Common myeloid progenitor, CD34-positive (primary cell): ENCODE results near the gene TMCC3.
A peak's percentile ranks its signal among the peaks of the same experiment; 100 is the strongest.

Source experiments
- CTCF ChIA-PET: fragments of 350-600 bp; sonication (Branson Sonifier 250); formaldehyde crosslinking; loops from one replicate; lab custom pipeline; 2021; ENCODE audit warnings: antibody characterized with exemption; lab: Charles Lee
- POLR2A ChIA-PET: fragments of 350-600 bp; sonication (Branson Sonifier 250); formaldehyde crosslinking; loops from one replicate; lab custom pipeline; 2021; ENCODE audit warnings: antibody characterized with exemption; lab: Charles Lee
- DNase-seq, 3 donors: peaks; one replicate each; pipeline versions ENCODE4 v3.0.0 to v3.0.0-alpha.2; 2013
- H3K27ac ChIP-seq, 2 experiments: 1 replicate in 1 of 2; 2 replicates in 1 of 2; pipeline ENCODE4 v1.7.0; 2013; ENCODE audit warnings: inconsistent platforms in 2 of 2, low read length in 2 of 2, mild to moderate bottlenecking in 2 of 2, low read depth in 1 of 2, moderate library complexity in 1 of 2; ENCODE audit not compliant: severe bottlenecking in 2 of 2, insufficient read depth in 1 of 2, poor library complexity in 1 of 2
- H3K27me3 ChIP-seq, 5 experiments: replicated peaks in 2 of 5; 1 replicate in 3 of 5; 2 replicates in 2 of 5; pipeline versions ENCODE4 v1.6.1 to v1.7.0; 2013; ENCODE audit warnings: low read length in 4 of 5, mild to moderate bottlenecking in 2 of 5, moderate library complexity in 2 of 5, inconsistent platforms in 1 of 5; ENCODE audit not compliant: insufficient read depth in 5 of 5, control insufficient read depth in 4 of 5
- H3K36me3 ChIP-seq, 4 experiments: 1 replicate in 2 of 4; 2 replicates in 2 of 4; pipeline versions ENCODE4 v1.6.1 to v1.7.0; 2013; ENCODE audit warnings: low read length in 3 of 4, control low read depth in 1 of 4, mild to moderate bottlenecking in 1 of 4; ENCODE audit not compliant: control insufficient read depth in 4 of 4, insufficient read depth in 4 of 4
- H3K4me1 ChIP-seq, 4 experiments: 1 replicate in 3 of 4; 2 replicates in 1 of 4; pipeline versions ENCODE4 v1.6.1 to v1.7.1; 2013; ENCODE audit warnings: low read length in 3 of 4, mild to moderate bottlenecking in 3 of 4, control low read depth in 1 of 4, inconsistent platforms in 1 of 4, moderate library complexity in 1 of 4; ENCODE audit not compliant: control insufficient read depth in 4 of 4, insufficient read depth in 4 of 4; ENCODE audit errors: control extremely low read depth in 1 of 4
- H3K4me3 ChIP-seq, 7 experiments: 1 replicate in 4 of 7; 2 replicates in 3 of 7; pipeline versions ENCODE4 v1.5.1 to v1.7.0; 2013; ENCODE audit warnings: mild to moderate bottlenecking in 7 of 7, low read length in 6 of 7, moderate library complexity in 6 of 7, inconsistent platforms in 2 of 7, low read depth in 2 of 7, control low read depth in 1 of 7; ENCODE audit not compliant: insufficient read depth in 4 of 7, control insufficient read depth in 1 of 7; ENCODE audit errors: extremely low read depth in 1 of 7
- H3K9me3 ChIP-seq, 5 experiments: 1 replicate in 4 of 5; 2 replicates in 1 of 5; pipeline versions ENCODE4 v1.6.1 to v1.7.1; 2013; ENCODE audit warnings: low read length in 4 of 5, mild to moderate bottlenecking in 2 of 5, inconsistent platforms in 1 of 5, low read depth in 1 of 5, moderate library complexity in 1 of 5; ENCODE audit not compliant: control insufficient read depth in 4 of 5, insufficient read depth in 2 of 5; ENCODE audit errors: control extremely low read depth in 1 of 5
- WGBS: methylation state at CpG from one replicate; pipeline ENCODE4 v1.1.5; 2013; ENCODE audit not compliant: insufficient coverage; 5-methylcytosine and 5-hydroxymethylcytosine counted together

The TMCC3 gene

GRCh38 chr12:94628819-94629472, 21.4 kb downstream of the TMCC3 start:
- no peak for DNase-seq
- no peaks in the 10 kb centered on the region for H3K27me3 ChIP-seq
- H3K27ac ChIP-seq: no peak overlapping the region
- WGBS: 100% methylated on average over 4 of the region's 6 CpGs
- H3K4me1 ChIP-seq: no peaks in the 10 kb centered on the region
- ChIA-PET CTCF (interaction anchor here (0.9 to 1.5 kb wide), 2 partner anchors 11 to 133 kb away, joined by 3 read pairs; no protein-coding TSS in a partner anchor), POLR2A (no interaction called here)
- no peaks in the 10 kb centered on the region for H3K36me3 ChIP-seq
- no peak overlapping the region for H3K4me3 ChIP-seq
- H3K9me3 ChIP-seq: peaks cover 0 to 4% (median 0%) of the 10 kb centered on the region in 5 experiments

GRCh38 chr12:94628369-94628768, 22.0 kb downstream of the TMCC3 start:
- no peak overlapping the region for H3K27ac ChIP-seq
- no peaks in the 10 kb centered on the region for H3K4me1 ChIP-seq
- no peak for DNase-seq
- 100% methylated on average over 2 of the region's 4 CpGs for WGBS
- H3K4me3 ChIP-seq: no peak overlapping the region
- H3K9me3 ChIP-seq: peaks cover 0 to 4% (median 0%) of the 10 kb centered on the region in 5 experiments
- POLR2A ChIA-PET: interaction anchor here (0.7 kb wide), 1 partner anchor 476 kb away, joined by 4 read pairs; no protein-coding TSS in a partner anchor
- no peaks in the 10 kb centered on the region for H3K36me3 ChIP-seq
- no peaks in the 10 kb centered on the region for H3K27me3 ChIP-seq
- CTCF ChIA-PET: interaction anchor here (0.9 kb wide), 1 partner anchor 134 kb away, joined by 3 read pairs; no protein-coding TSS in a partner anchor

- POLR2A ChIA-PET: no interaction called here
- CTCF ChIA-PET: no interaction called here
- H3K27me3 ChIP-seq: no peaks in the 10 kb centered on the region
- no CpG with 5 or more reads among the region's 6 CpGs for WGBS
- no peak overlapping the region for H3K27ac ChIP-seq
- no peak overlapping the region for H3K4me3 ChIP-seq
- peaks cover 0 to 10% (median 4%) of the 10 kb centered on the region in 4 experiments for H3K4me1 ChIP-seq
- no peaks in the 10 kb centered on the region for H3K36me3 ChIP-seq
- H3K9me3 ChIP-seq: peaks cover 0 to 4% (median 0%) of the 10 kb centered on the region in 5 experiments
- no peak for DNase-seq
Measured at GRCh38 chr12:94625531-94625930, 24.8 kb downstream of the TMCC3 start.

- Histone ChIP-seq H3K27me3 (no peaks in the 10 kb centered on the region), H3K27ac (no peak overlapping the region), H3K4me1 (peaks cover 0 to 10% (median 4%) of the 10 kb centered on the region in 4 experiments), H3K4me3 (no peak overlapping the region), H3K9me3 (peaks cover 0 to 4% (median 0%) of the 10 kb centered on the region in 5 experiments), H3K36me3 (no peaks in the 10 kb centered on the region)
- ChIA-PET POLR2A (interaction anchor here (0.6 kb wide), 1 partner anchor 46 kb away, joined by 3 read pairs; no protein-coding TSS in a partner anchor), CTCF (interaction anchor here (0.6 to 1.5 kb wide), 4 partner anchors 22 to 140 kb away, joined by 3 to 5 read pairs (median 4); no protein-coding TSS in a partner anchor)
- no peak for DNase-seq
- 94% methylated on average over 2 of the region's 11 CpGs for WGBS
Measured at GRCh38 chr12:94623161-94623920, 27.0 kb downstream of the TMCC3 start.

- H3K4me1 ChIP-seq: peaks cover 0 to 10% (median 4%) of the 10 kb centered on the region in 4 experiments
- no peaks in the 10 kb centered on the region for H3K36me3 ChIP-seq
- H3K9me3 ChIP-seq: peaks cover 0 to 4% (median 0%) of the 10 kb centered on the region in 5 experiments
- WGBS: 92% methylated on average over 3 of the region's 4 CpGs
- H3K4me3 ChIP-seq: no peak overlapping the region
- no peaks in the 10 kb centered on the region for H3K27me3 ChIP-seq
- H3K27ac ChIP-seq: no peak overlapping the region
- CTCF ChIA-PET: interaction anchor here (1.3 kb wide), 1 partner anchor 141 kb away, joined by 5 read pairs; no protein-coding TSS in a partner anchor
- DNase-seq: peak in 1 of 3 donors; percentile 12
- POLR2A ChIA-PET: no interaction called here
Measured at GRCh38 chr12:94622475-94622874, 27.9 kb downstream of the TMCC3 start.

- Histone ChIP-seq H3K4me1 (peaks cover 0 to 10% (median 4%) of the 10 kb centered on the region in 4 experiments), H3K4me3 (peak overlapping the region in 5 of 7 experiments; percentile 5 to 62 (median 32)), H3K9me3 (peaks cover 0 to 4% (median 0%) of the 10 kb centered on the region in 5 experiments), H3K27ac (peak overlapping the region in 1 of 2 experiments; percentile 18), H3K36me3 (no peaks in the 10 kb centered on the region), H3K27me3 (no peaks in the 10 kb centered on the region)
- CTCF ChIA-PET: interaction anchor here (1.8 kb wide), 1 partner anchor 9 kb away, joined by 4 read pairs; no protein-coding TSS in a partner anchor
- 53% methylated on average over 3 of the region's 7 CpGs for WGBS
- POLR2A ChIA-PET: no interaction called here
- peak; percentile 37 to 67 (median 65) for DNase-seq
Measured at GRCh38 chr12:94621662-94622359, 28.5 kb downstream of the TMCC3 start.
